Activated T-cell treated with anti-CD3 and anti-CD28 coated beads for 24 hours (primary cell): ENCODE results near the gene LEP.

Experiments used
- DNase-seq: peaks from one replicate; pipeline ENCODE4 v3.0.0-alpha.2; 2020; ENCODE audit warnings: low read depth

The LEP gene

GRCh38 chr7:128240696-128241386, at the start of gene LEP:
TSS of gene LEP (plus strand) at chr7:128241278. CDS start at chr7:128252019, 10,741 bp downstream.
- DNase-seq = no peak

- no peak for DNase-seq
These were observed 48.5 kb upstream of the LEP start for GRCh38 chr7:128192497-128193142.

- DNase-seq = no peak
These were observed 46.4 kb upstream of the LEP start for GRCh38 chr7:128194533-128195282.

GRCh38 chr7:128197589-128197988, 43.5 kb upstream of the LEP start:
- no peak for DNase-seq

- no peak for DNase-seq
These were observed 43.0 kb upstream of the LEP start for GRCh38 chr7:128197989-128198580.

GRCh38 chr7:128200376-128200775, 40.7 kb upstream of the LEP start:
- DNase-seq = no peak

GRCh38 chr7:128201067-128201689, 39.9 kb upstream of the LEP start:
- DNase-seq = no peak

GRCh38 chr7:128201690-128202085, 39.4 kb upstream of the LEP start:
- no peak for DNase-seq

- no peak for DNase-seq
These were observed 38.7 kb upstream of the LEP start for GRCh38 chr7:128202287-128202957.

- DNase-seq = no peak
These were observed 38.0 kb upstream of the LEP start for GRCh38 chr7:128203047-128203491.

GRCh38 chr7:128203710-128204214, 37.3 kb upstream of the LEP start:
- DNase-seq = no peak

- no peak for DNase-seq
These were observed 36.6 kb upstream of the LEP start for GRCh38 chr7:128204455-128204854.

- DNase-seq = no peak
These were observed 36.0 kb upstream of the LEP start for GRCh38 chr7:128205068-128205467.

- no peak for DNase-seq
These were observed 34.9 kb upstream of the LEP start for GRCh38 chr7:128206017-128206746.

GRCh38 chr7:128206747-128207500, 34.2 kb upstream of the LEP start:
- DNase-seq = no peak

GRCh38 chr7:128207609-128208008, 33.5 kb upstream of the LEP start:
- DNase-seq = no peak

- peak; percentile 67 for DNase-seq
These were observed 31.6 kb upstream of the LEP start for GRCh38 chr7:128209229-128210035.

- no peak for DNase-seq
These were observed 31.1 kb upstream of the LEP start for GRCh38 chr7:128210036-128210347.
